Karpas-422 (cell line): ENCODE results near the gene ATP5F1D. TPM values are rescaled to one million over a fixed set of nuclear protein-coding genes. Genes with fewer than 3 reads are reported as not detected.

Experiments
- DNase-seq: peaks from one replicate; pipeline ENCODE4 v3.0.0-alpha.2; 2015
- H2AFZ ChIP-seq: fragments of 200-600 bp; sonication (generic); 2 replicates; pipeline ENCODE4 v1.6.1; 2014; ENCODE audit warnings: antibody characterized with exemption, low read length, mixed read lengths
- H3K27ac ChIP-seq: fragments of 200-600 bp; sonication (generic); 2 replicates; pipeline ENCODE4 v1.5.1; 2014; ENCODE audit warnings: mild to moderate bottlenecking, low read length, moderate library complexity
- H3K27me3 ChIP-seq: fragments of 200-600 bp; sonication (generic); 2 replicates; pipeline ENCODE4 v1.6.1; 2014; ENCODE audit warnings: low read length, mixed read lengths
- H3K36me3 ChIP-seq: fragments of 200-600 bp; sonication (generic); 2 replicates; pipeline ENCODE4 v1.6.1; 2014; ENCODE audit warnings: low read length, mixed read lengths; ENCODE audit not compliant: insufficient read depth
- H3K4me1 ChIP-seq: fragments of 200-600 bp; sonication (generic); 2 replicates; pipeline ENCODE4 v1.6.1; 2014; ENCODE audit warnings: mild to moderate bottlenecking, low read length, mixed read lengths
- H3K4me2 ChIP-seq: fragments of 200-600 bp; sonication (generic); 2 replicates; pipeline ENCODE4 v1.6.1; 2014; ENCODE audit warnings: low read length, low read depth, mild to moderate bottlenecking; ENCODE audit not compliant: poor library complexity, severe bottlenecking
- H3K4me3 ChIP-seq: fragments of 200-600 bp; sonication (generic); 2 replicates; pipeline ENCODE4 v1.5.1; 2014; ENCODE audit warnings: mild to moderate bottlenecking, antibody characterized with exemption, low read length, mixed read lengths
- H3K79me2 ChIP-seq: fragments of 200-600 bp; sonication (generic); 2 replicates; pipeline ENCODE4 v1.6.1; 2014; ENCODE audit warnings: mild to moderate bottlenecking, low read length, mixed read lengths
- H3K9ac ChIP-seq: fragments of 200-600 bp; sonication (generic); 2 replicates; pipeline ENCODE4 v1.6.0; 2014; ENCODE audit warnings: low read length
- H3K9me2 ChIP-seq: fragments of 200-600 bp; sonication (generic), shearing (Covaris generic); replicated peaks from 2 replicates; pipeline ENCODE4 v1.6.0; 2014; ENCODE audit warnings: mild to moderate bottlenecking, low read length, moderate library complexity; ENCODE audit not compliant: insufficient read depth
- H3K9me3 ChIP-seq: fragments of 300-700, 200-600 bp; sonication (generic); 2 replicates; pipeline ENCODE4 v1.6.1; 2014; ENCODE audit warnings: low read length, mixed read lengths
- H4K20me1 ChIP-seq: fragments of 200-600 bp; sonication (generic); 2 replicates; pipeline ENCODE4 v1.6.1; 2014; ENCODE audit warnings: mild to moderate bottlenecking, antibody characterized with exemption, low read length, low read depth; ENCODE audit not compliant: insufficient read depth
- total RNA-seq: library from RNA; depleted of rRNA; stranded (reverse); fragments of >200 nt; shearing (Covaris generic); gene quantifications from 2 replicates; pipeline ENCODE4 v1.2.3, GENCODE V29; 2014; ENCODE audit warnings: low replicate concordance

ATP5F1D gene
- total RNA-seq, 1 experiment from 2014 or later: 64.3 TPM

- Histone ChIP-seq H3K4me1 (peaks cover 3% of the 10 kb centered on the region; the same call in 1 of the 2 replicates), H3K4me2 (no peak overlapping the region), H3K9me3 (no peaks in the 10 kb centered on the region), H3K9me2 (no peaks in the 10 kb centered on the region), H3K27me3 (no peaks in the 10 kb centered on the region), H3K4me3 (no peak overlapping the region), H3K36me3 (no peaks in the 10 kb centered on the region), H3K79me2 (no peaks in the 10 kb centered on the region), H3K27ac (no peak overlapping the region), H2AFZ (no peak overlapping the region), H4K20me1 (no peaks in the 10 kb centered on the region), H3K9ac (no peak overlapping the region)
- DNase-seq: no peak
Measured at GRCh38 chr19:1229056-1229923, 12.3 kb upstream of the ATP5F1D start.

- Histone ChIP-seq H3K27me3 (no peaks in the 10 kb centered on the region), H3K9ac (no peak overlapping the region), H3K4me2 (no peak overlapping the region), H2AFZ (no peak overlapping the region), H3K79me2 (no peaks in the 10 kb centered on the region), H3K9me2 (no peaks in the 10 kb centered on the region), H3K9me3 (no peaks in the 10 kb centered on the region), H3K36me3 (no peaks in the 10 kb centered on the region), H3K4me1 (peaks cover 3% of the 10 kb centered on the region; the same call in 1 of the 2 replicates), H4K20me1 (no peaks in the 10 kb centered on the region), H3K4me3 (no peak overlapping the region), H3K27ac (no peak overlapping the region)
- DNase-seq: no peak
Measured at GRCh38 chr19:1229924-1230782, 11.4 kb upstream of the ATP5F1D start.

- H3K36me3 ChIP-seq: no peaks in the 10 kb centered on the region
- H2AFZ ChIP-seq: no peak overlapping the region
- H3K4me2 ChIP-seq: no peak overlapping the region
- no peak overlapping the region for H3K4me3 ChIP-seq
- no peak overlapping the region for H3K9ac ChIP-seq
- peaks cover 3% of the 10 kb centered on the region; the same call in 1 of the 2 replicates for H3K4me1 ChIP-seq
- H3K9me3 ChIP-seq: no peaks in the 10 kb centered on the region
- no peaks in the 10 kb centered on the region for H4K20me1 ChIP-seq
- no peaks in the 10 kb centered on the region for H3K27me3 ChIP-seq
- DNase-seq: no peak
- no peak overlapping the region for H3K27ac ChIP-seq
- no peaks in the 10 kb centered on the region for H3K9me2 ChIP-seq
- H3K79me2 ChIP-seq: no peaks in the 10 kb centered on the region
Measured at GRCh38 chr19:1230783-1231489, 10.6 kb upstream of the ATP5F1D start.

DNA sequence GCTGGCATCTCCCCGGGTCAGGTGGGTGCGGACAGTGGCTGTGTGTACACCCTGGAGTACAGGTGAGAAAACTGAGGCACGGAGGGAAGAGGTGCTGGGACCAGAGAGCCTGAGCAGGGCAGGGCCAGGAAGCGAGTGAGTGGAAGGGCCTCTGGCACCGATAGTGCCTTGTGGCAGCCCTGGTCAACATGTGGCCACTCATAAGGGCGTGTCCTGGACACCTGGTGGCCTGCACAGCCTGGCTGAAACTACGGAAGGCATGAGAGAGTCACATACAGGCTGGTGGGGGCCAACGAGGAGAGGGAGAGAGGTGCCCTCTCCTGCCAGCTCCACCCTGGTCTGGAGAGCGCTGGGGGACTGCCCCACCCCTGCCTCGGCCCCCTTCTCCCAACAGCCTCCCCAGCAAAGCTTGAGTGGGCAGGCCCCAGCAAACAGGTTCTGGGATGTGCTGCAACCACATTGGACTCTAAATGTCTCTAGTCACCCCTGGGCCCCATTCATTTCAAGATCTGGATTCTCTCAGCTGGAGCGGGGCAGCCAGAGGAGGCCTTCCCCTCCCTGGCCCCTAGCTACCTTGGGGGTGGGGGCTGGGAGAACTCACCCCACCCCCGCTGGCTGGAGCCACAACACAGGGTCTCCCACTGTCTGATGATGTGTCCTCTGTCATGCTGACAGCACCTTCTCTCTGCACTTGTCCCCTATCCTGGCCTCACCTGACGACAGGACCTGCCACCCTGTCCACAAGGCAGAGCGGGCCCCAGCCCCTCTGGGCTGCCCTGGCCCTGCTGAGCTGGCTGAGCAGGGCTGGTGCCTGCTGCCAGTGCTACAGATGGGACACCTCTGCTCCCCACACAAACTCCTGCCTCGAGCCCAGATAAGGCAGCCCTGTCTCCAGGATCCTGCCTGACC is 9.6 kb upstream of the ATP5F1D start:
- Histone ChIP-seq H3K27me3 (no peaks in the 10 kb centered on the region), H3K27ac (no peak overlapping the region), H3K9ac (peak overlapping the region; percentile 9; the same call in 1 of the 2 replicates), H2AFZ (no peak overlapping the region), H3K36me3 (no peaks in the 10 kb centered on the region), H3K4me3 (no peak overlapping the region), H3K9me3 (no peaks in the 10 kb centered on the region), H3K9me2 (no peaks in the 10 kb centered on the region), H4K20me1 (no peaks in the 10 kb centered on the region), H3K79me2 (peaks cover 1% of the 10 kb centered on the region; the same call in 1 of the 2 replicates), H3K4me1 (peaks cover 4% of the 10 kb centered on the region), H3K4me2 (no peak overlapping the region)
- DNase-seq: no peak

DNA sequence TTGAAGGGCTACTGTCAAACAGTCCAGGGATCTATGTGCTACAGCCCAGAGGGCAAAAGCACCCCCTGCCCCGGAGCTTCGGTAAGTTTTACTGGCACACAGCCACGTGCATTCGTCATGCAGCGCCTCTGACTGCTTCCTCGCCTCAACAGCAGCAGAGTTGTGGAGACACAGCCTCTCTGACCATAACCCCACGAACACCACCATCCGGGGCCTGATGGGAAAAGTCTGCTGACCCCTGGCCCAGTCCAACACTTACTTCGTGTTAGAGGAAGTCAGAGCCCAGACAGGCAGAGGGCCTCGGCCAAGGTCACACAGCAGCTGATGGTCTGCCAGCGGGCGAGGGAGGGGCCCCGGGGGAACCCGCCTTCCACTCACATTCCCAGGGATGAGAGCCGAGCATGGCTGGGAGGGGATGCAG is 8.9 kb upstream of the ATP5F1D start:
- DNase-seq: no peak
- Histone ChIP-seq H4K20me1 (no peaks in the 10 kb centered on the region), H3K4me3 (no peak overlapping the region), H3K27me3 (no peaks in the 10 kb centered on the region), H3K27ac (no peak overlapping the region), H3K9ac (no peak overlapping the region), H3K9me2 (no peaks in the 10 kb centered on the region), H3K4me2 (no peak overlapping the region), H2AFZ (no peak overlapping the region), H3K36me3 (no peaks in the 10 kb centered on the region), H3K79me2 (peaks cover 5% of the 10 kb centered on the region; the same call in 1 of the 2 replicates), H3K9me3 (no peaks in the 10 kb centered on the region), H3K4me1 (peaks cover 8% of the 10 kb centered on the region)

GRCh38 chr19:1233115-1233667 is 8.4 kb upstream of the ATP5F1D start:
- Histone ChIP-seq H3K27ac (no peak overlapping the region), H3K4me3 (no peak overlapping the region), H3K36me3 (no peaks in the 10 kb centered on the region), H3K4me1 (peaks cover 10% of the 10 kb centered on the region), H3K27me3 (no peaks in the 10 kb centered on the region), H3K9ac (no peak overlapping the region), H3K9me3 (no peaks in the 10 kb centered on the region), H4K20me1 (no peaks in the 10 kb centered on the region), H3K4me2 (no peak overlapping the region), H2AFZ (no peak overlapping the region), H3K9me2 (no peaks in the 10 kb centered on the region), H3K79me2 (peaks cover 5% of the 10 kb centered on the region; the same call in 1 of the 2 replicates)
- DNase-seq: no peak
